ENCODE measurements around the gene ZBTB14. TPM values are rescaled to one million over a fixed set of nuclear protein-coding genes. Genes with fewer than 3 reads are reported as not detected.

The ZBTB14 gene
- total RNA-seq, 2 experiments from 2014 or later = 20.1 to 20.2 TPM

Other genes starting within 250 kb of the ZBTB14 start
- gene AKAIN1, start 98.5 kb downstream of the ZBTB14 start, total RNA-seq = not detected
- gene EPB41L3, start 248.3 kb upstream of the ZBTB14 start, total RNA-seq = not detected